PC-3 (cell line): ENCODE measurements around the gene SPARCL1. TPM values are rescaled to one million over a fixed set of nuclear protein-coding genes. Genes with fewer than 3 reads are reported as not detected.

ENCODE experiments used
- total RNA-seq: library from RNA; depleted of rRNA; stranded (reverse); fragments of >200 nt; gene quantifications from 2 replicates; pipeline ENCODE4 v1.2.3, GENCODE V29; 2014; rRNA removed

SPARCL1 gene
- total RNA-seq, 1 experiment from 2014 or later: not detected

Other genes starting within 250 kb of the SPARCL1 start
- 0.18 TPM in 1 of 2 replicates, not detected in the other for gene HSD17B13, start 206.5 kb downstream of the SPARCL1 start, total RNA-seq
- gene HSD17B11, start 138.2 kb downstream of the SPARCL1 start, total RNA-seq: 4.7 and 4.9 TPM in 2 replicates
- gene NUDT9, start 106.8 kb downstream of the SPARCL1 start, total RNA-seq: 7.5 and 14.7 TPM in 2 replicates
- gene DSPP, start 79.2 kb upstream of the SPARCL1 start, total RNA-seq: 0.04 TPM in 1 of 2 replicates, not detected in the other
- not detected in 2 replicates for gene DMP1, start 120.9 kb upstream of the SPARCL1 start, total RNA-seq